Measurements from ENCODE around the gene PKD1L1. TPM values are rescaled to one million over a fixed set of nuclear protein-coding genes. Genes with fewer than 3 reads are reported as not detected.

The PKD1L1 gene
- total RNA-seq, 1 experiment from 2014 or later, result 0.17 TPM

DNA sequence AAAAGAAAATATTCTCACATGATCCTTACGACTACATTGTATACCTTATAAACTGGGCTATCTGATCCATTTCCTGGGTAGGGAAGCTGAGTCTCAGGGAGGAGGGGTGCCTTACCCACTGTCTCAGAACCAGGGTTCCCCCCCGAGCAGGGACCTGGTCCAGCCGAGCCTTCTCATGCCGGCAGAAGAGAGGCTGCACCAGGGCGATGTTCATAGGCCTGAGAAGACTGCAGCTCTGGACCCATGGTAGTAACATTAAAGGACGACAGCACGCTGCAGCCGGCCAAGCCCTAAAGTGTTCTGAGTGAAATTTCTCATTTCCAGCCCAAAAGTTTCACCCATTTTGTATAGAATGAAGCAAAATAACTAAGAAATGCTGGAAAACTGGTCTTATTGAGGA, 203.4 kb downstream of the PKD1L1 start:
- Histone ChIP-seq H3K79me2 (ENCODE audit: insufficient read depth, low read length) (no peaks in the 10 kb centered on the region), H3K27me3 (ENCODE audit: insufficient read depth, low read length) (no peaks in the 10 kb centered on the region), H3K9me3 (ENCODE audit: control insufficient read depth in 1 of 2, insufficient read depth in 1 of 2, low read depth in 1 of 2, low read length in 2 of 2) (no peaks in the 10 kb centered on the region), H3K36me3 (ENCODE audit: control insufficient read depth in 1 of 2, insufficient read depth in 2 of 2, low read length in 2 of 2) (no peaks in the 10 kb centered on the region), H3K4me2 (ENCODE audit: low read length) (no peak overlapping the region), H3K4me3 (replicated peaks in 1 of 2; ENCODE audit: low read depth in 1 of 2, low read length in 2 of 2) (no peak overlapping the region), H3K27ac (ENCODE audit: low read depth, low read length) (no peak overlapping the region), H3K4me1 (ENCODE audit: control insufficient read depth in 1 of 2, insufficient read depth in 2 of 2, low read length in 2 of 2) (no peaks in the 10 kb centered on the region; a peak in 1 of 4 replicates), H2AFZ (ENCODE audit: low read depth, low read length, poor library complexity, severe bottlenecking) (no peak overlapping the region), H3K9me2 (ENCODE audit: insufficient read depth) (no peaks in the 10 kb centered on the region), H3K9ac (ENCODE audit: low read length) (no peak overlapping the region), H4K20me1 (ENCODE audit: insufficient read depth) (no peaks in the 10 kb centered on the region)
- BruUV-seq (replicated peaks), result no TSS peak
- intact Hi-C loops (cut with micrococcal nuclease), result no loop called here
- TF ChIP-seq FOSL1 (IDR thresholded peaks at IDR 0.05; ENCODE audit: low read depth), result no peak
- TF ChIP-seq CBX3 (IDR thresholded peaks at IDR 0.05; ENCODE audit: low read depth), result no peak
- TF ChIP-seq SIN3A (IDR thresholded peaks at IDR 0.05; ENCODE audit: low read depth), result no peak
- no peak for TF ChIP-seq SRF (IDR thresholded peaks at IDR 0.05; ENCODE audit: low read depth)
- no peak for TF ChIP-seq EZH2phosphoT487 (IDR thresholded peaks at IDR 0.05; ENCODE audit: borderline replicate concordance)
- TF ChIP-seq YY1 (IDR thresholded peaks at IDR 0.05; ENCODE audit: extremely low read depth, insufficient replicate concordance, low read depth, low read length), result no peak
- no peak for TF ChIP-seq ELF1 (IDR thresholded peaks at IDR 0.05; ENCODE audit: borderline replicate concordance, low read depth)
- RAD21 ChIA-PET (ENCODE audit: low non-redundant PET in 1 of 2, low total read pairs in 2 of 2, uncharacterized antibody in 2 of 2, unreplicated experiment in 2 of 2), result no interaction called here
- DNase-seq (ENCODE audit: low read depth, low spot score) (no peak), ATAC-seq (no peak)
- CTCF ChIA-PET, result no interaction called here
- POLR2A ChIA-PET, result no interaction called here

GRCh38 chr7:47743965-47744591, 204.2 kb downstream of the PKD1L1 start:
- no peaks in the 10 kb centered on the region; a peak in 1 of 4 replicates for H3K4me1 ChIP-seq (ENCODE audit: control insufficient read depth in 1 of 2, insufficient read depth in 2 of 2, low read length in 2 of 2)
- TF ChIP-seq EZH2phosphoT487 (IDR thresholded peaks at IDR 0.05; ENCODE audit: borderline replicate concordance) (no peak), SP1 (IDR thresholded peaks at IDR 0.05; ENCODE audit: low read depth) (no peak), FOSL1 (IDR thresholded peaks at IDR 0.05; ENCODE audit: low read depth) (no peak), POLR2A (IDR thresholded peaks at IDR 0.05; ENCODE audit: borderline replicate concordance, extremely low read depth, insufficient read depth, insufficient read length) (no peak), EZH2 (IDR thresholded peaks at IDR 0.05) (no peak), CTCF (IDR thresholded peaks at IDR 0.05 in 2 of 3, conservative IDR thresholded peaks at IDR 0.05 in 1 of 3; ENCODE audit: borderline replicate concordance in 1 of 3, insufficient read depth in 1 of 3, low read depth in 2 of 3, low read length in 2 of 3) (no peak), ZNF274 (IDR thresholded peaks at IDR 0.05; ENCODE audit: low read depth, low read length) (no peak), ELF1 (IDR thresholded peaks at IDR 0.05; ENCODE audit: borderline replicate concordance, low read depth) (no peak), CBX3 (IDR thresholded peaks at IDR 0.05; ENCODE audit: low read depth) (no peak)
- TF ChIP-seq, protein P1, sequence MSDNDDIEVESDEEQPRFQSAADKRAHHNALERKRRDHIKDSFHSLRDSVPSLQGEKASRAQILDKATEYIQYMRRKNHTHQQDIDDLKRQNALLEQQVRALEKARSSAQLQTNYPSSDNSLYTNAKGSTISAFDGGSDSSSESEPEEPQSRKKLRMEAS (IDR thresholded peaks at IDR 0.05), result no peak
- H3K9me3 ChIP-seq (ENCODE audit: control insufficient read depth in 1 of 2, insufficient read depth in 1 of 2, low read depth in 1 of 2, low read length in 2 of 2), result no peaks in the 10 kb centered on the region
- BruUV-seq (replicated peaks), result no TSS peak
- no peaks in the 10 kb centered on the region for H3K27me3 ChIP-seq (ENCODE audit: insufficient read depth, low read length)
- ATAC-seq (no peak), DNase-seq (ENCODE audit: low read depth, low spot score) (no peak)
- no peaks in the 10 kb centered on the region for H3K9me2 ChIP-seq (ENCODE audit: insufficient read depth)
- intact Hi-C loops (cut with micrococcal nuclease), result no loop called here
- H3K4me2 ChIP-seq (ENCODE audit: low read length), result no peak overlapping the region
- ChIA-PET RAD21 (ENCODE audit: low non-redundant PET in 1 of 2, low total read pairs in 2 of 2, uncharacterized antibody in 2 of 2, unreplicated experiment in 2 of 2) (no interaction called here), CTCF (no interaction called here), POLR2A (no interaction called here)
- H4K20me1 ChIP-seq (ENCODE audit: insufficient read depth), result no peaks in the 10 kb centered on the region
- no peak overlapping the region for H3K4me3 ChIP-seq (replicated peaks in 1 of 2; ENCODE audit: low read depth in 1 of 2, low read length in 2 of 2)
- no peaks in the 10 kb centered on the region for H3K79me2 ChIP-seq (ENCODE audit: insufficient read depth, low read length)
- H2AFZ ChIP-seq (ENCODE audit: low read depth, low read length, poor library complexity, severe bottlenecking), result no peak overlapping the region
- no peaks in the 10 kb centered on the region for H3K36me3 ChIP-seq (ENCODE audit: control insufficient read depth in 1 of 2, insufficient read depth in 2 of 2, low read length in 2 of 2)
- H3K9ac ChIP-seq (ENCODE audit: low read length), result no peak overlapping the region
- no peak overlapping the region for H3K27ac ChIP-seq (ENCODE audit: low read depth, low read length)

Measured in HCT116 (cell line).